GM18858 (cell line): ENCODE results near the gene NHS.

ENCODE experiments used
- ATAC-seq: cut with Tn5 transposase; IDR thresholded peaks from one replicate; pipeline ENCODE4 v1.9.1; 2021; ENCODE audit not compliant: unreplicated experiment

Gene NHS

DNA sequence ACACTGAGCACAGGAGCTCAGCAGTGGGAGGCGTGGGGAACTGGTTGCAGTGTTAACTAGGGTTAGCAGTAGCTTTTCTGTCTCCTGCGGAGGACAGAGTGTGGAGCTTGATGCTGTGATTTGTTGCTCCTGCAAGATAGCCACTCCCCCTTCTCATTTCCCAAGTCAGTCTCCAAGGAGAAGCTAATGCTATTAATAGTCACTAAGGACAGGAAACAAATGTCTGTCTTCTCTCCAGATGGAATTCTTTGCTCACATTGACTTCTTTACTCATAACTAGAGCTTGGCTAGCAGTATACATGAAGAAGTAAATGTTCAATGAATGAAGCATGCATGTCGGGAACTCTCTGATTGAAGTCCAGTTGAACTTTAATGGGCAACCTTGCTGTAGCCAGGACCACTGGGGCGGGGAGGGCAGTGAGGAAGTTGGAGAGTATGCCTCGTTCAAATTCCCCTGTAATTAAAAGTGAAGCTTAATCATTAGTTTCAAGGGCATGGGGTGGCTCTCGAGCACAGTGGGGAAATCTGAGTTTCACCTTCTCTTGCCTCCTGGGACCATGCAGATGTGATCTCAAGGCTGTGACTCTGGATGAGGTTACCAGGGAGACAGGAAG is 205.6 kb downstream of the NHS start:
- no peak for ATAC-seq

DNA sequence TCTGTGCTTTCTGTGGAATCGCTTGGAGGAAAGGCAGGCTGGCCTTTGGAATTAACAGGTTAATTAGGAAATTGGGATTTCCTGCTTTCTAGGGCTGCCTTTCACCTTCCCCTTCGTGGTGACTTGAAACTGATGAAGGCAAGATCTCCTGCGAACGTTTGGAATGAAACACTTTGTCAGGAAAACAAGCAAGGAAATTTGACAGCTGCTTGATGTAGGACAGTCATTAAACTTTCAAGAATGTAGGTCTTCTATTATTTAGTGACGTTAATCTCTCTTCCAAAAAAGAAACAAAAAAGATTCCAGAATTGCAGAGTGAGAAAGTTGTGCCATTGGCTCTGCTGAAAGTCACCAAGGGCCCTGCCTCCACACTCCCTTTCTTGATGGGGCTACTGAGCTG is 206.6 kb downstream of the NHS start:
- no peak for ATAC-seq

DNA sequence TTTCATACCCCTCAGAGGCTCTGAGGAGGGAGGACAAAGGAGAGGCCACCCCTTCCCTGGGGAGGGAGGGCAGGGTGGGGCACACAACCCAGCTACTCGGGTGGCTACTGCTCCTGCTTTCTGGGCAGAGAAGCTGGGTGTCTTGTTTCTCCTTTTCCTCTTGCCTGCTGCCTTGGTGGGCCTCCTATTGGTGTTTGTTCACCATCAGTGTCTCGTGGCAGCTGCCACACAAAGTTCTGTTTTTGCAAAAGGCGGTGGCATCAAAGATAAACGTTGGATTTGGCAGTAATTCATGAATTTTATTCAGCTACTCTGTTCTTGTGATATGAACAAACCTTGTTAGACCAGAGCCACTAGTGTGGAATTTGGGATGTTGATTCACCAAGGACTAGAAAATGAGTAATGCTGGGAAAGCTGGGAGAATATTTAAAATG is 209.3 kb downstream of the NHS start:
- ATAC-seq, result no peak

DNA sequence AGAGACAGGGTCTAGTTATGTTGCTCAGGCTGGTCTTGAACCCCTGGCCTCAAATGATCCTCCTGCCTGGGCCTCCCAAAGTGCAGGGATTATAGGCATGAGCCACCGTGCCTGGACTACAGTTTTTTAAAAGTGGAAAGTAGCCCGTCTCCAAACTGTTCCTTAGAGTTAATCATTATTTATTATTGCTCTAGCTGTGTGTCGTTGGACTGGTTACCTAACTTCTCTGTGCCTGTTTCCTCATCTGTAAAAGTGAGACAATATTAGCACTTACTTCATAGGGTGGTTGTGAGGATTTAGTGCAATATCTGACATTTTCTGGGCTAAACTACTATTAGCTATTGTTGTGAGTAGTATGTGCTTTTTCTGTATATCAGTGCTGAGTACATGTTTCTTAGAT is 210.0 kb downstream of the NHS start:
- no peak for ATAC-seq

DNA sequence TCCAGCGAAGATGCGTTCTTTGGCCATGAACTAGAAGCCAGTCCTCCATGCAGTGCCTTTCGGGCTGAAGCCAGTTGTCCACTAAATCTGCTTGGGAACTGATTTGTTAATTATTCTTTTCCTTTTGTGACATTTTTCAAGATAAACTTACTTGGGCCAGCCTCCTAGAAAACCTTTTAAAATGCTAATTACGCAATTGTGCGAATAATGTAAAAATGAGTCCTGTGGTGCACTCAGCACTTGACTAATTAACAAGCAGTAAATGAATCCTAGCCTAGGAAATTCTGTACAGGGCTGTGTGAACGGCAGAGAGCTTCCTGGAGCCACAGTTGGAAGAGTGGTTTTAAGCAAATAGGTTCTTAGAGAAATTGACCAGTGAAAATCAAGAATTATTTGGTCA is 212.4 kb downstream of the NHS start:
- ATAC-seq, result no peak

DNA sequence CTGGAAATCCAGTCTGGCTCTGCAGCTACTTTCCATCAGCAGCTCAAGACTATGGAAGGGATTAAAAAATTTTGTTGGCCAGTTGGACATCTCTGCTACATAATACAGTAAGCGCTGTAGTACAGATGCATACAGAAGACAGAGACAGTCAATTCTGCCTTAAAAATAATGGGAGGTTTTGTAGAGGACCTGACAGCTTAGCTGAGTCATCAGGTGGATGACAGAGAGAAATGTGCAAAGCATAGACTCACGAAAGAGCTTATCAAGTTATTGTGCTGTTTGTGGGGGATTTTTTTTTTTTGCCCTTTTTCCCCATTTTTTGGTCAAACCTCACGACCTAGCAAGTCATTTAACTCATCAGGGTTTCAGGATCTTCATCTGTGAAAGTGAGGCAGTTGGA is 213.3 kb downstream of the NHS start:
- no peak for ATAC-seq

DNA sequence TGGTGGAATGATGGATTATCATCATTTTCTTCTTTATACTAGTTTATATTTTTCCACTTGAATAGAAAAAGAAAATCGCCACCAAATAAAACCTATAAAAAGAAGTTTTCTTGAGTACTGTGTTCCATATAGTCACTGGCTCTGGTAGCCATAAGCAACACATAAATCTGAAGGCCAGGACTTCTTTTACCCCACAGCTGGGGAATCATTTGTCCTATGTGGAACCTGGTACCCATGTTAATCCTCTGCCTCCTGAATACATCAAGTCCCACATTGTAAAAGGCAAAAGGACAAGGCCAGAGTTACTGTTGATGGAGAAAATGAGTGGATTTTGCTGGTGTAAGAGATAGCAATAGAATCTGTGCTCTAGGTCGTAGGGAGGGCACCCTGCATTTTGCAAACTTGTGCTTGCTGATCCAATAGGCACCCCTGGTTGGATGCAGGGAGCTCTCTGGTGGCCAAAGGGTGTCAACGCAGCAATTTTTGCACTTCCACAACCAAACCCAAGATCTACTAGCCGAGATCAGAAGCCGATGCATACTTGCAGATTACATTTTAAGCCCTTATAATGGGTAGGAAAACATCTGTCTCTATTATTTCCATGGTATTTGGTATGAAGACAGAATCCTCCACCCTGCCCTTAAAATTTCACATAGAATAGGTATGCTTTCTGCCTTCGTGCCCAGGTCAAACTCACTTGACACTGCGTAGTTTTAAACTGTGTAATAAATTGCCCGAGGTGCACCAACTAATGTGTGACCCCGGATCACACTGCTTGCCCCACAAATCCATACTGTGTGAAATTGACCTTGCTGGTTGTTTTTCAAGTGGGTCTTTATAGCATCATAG is 216.1 kb downstream of the NHS start:
- ATAC-seq, result peak; percentile 62

DNA sequence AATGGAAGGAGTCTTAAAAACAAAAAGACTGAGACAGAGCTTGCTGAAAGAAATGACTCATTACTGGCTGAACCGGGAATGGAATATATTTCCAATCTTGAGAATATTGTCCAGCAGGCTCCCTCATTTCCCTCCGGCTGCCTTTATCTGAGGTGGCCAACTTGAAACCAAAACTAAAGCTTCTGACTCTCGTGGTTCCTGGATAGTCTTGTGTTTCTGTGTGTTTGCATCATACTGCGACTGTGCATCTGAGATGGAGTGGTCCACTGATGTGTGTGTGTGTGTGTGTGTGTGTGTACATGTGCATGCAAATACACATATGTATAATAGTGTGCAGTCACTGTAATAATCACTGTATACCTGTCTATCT is 216.7 kb downstream of the NHS start:
- ATAC-seq, result peak; percentile 39

DNA sequence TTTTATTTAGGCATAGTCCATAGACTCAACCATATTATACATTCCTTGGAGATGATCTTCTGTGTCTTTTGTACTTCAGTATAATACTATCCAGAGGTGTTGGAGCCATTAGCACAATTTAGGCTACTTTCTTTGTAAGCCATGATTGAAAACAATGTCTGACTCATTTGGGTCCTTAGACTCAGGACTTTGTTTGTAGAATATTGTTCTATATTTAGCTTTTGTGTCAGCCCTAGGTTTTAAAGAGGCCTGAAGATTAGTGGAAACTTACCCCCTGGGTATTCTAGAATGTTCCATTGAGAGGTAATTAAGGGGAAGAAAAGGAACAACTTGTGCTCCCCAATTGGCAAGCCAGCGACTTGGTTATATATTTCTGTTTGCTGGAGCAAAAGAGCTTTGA is 217.1 kb downstream of the NHS start:
- ATAC-seq, result no peak

DNA sequence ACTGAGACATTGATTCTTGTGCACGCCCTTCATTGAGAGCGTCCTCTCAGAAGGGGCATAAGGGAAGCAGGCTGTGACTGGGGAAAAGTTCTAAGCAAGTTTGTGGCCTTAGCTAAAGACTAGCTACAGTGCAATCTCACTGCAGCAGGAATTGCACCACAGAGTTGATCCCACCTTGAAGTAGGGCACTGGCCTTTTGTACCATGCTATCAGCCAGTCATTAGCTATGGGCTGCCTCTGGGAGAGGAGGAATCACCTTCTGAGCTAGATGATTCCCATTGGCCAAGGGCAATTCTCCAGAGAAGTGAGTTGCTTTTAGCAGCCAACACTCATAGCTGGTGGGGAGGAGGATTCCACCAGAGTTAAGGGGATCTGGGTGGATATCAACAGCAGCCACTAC is 219.7 kb downstream of the NHS start:
- ATAC-seq, result no peak

DNA sequence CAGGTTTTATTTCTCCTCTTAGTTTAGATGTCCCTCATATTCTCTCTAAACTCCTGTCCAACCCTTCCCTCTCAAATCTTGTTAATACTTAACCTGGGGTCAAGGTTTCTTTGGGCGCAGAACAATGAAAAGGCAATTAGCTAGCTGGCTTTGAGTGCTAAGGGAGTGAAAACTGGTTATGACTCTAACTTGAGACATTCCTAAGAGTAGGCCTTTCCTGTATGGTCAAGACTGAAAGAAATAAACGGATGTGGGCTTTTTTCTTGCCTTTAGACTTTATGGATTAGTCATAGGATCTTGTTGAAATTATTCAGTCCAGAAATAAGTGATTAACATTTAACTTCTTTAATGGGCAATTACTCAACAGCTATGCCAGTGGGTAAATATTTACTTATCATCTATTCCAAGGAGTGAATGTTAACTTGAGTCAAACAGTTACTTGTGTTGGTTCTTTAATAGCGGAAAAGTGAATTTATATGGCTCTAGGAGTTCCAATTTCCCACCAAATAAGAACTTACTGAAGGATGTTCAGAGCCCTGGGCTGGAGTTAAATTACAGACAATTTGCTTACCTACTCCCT is 220.5 kb downstream of the NHS start:
- peak; percentile 40 for ATAC-seq

DNA sequence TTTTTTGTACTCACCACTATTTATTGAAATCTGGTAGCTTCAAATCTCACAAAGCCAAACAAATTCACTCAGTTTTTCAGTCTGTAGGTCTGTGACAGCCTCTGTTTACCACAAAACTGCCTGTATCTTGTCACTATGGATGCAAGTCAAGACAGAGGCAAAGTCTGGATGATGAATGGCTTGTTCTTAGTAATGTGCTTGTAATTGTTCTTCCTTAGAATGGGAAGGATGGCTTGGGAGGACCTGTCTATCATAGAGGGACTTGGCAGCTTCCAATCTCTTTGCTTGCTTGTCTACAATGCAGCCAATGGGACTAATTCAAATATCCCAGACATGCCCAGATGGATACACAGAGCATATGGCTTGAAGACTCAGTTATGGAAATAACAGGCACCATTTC is 221.1 kb downstream of the NHS start:
- ATAC-seq, result no peak

DNA sequence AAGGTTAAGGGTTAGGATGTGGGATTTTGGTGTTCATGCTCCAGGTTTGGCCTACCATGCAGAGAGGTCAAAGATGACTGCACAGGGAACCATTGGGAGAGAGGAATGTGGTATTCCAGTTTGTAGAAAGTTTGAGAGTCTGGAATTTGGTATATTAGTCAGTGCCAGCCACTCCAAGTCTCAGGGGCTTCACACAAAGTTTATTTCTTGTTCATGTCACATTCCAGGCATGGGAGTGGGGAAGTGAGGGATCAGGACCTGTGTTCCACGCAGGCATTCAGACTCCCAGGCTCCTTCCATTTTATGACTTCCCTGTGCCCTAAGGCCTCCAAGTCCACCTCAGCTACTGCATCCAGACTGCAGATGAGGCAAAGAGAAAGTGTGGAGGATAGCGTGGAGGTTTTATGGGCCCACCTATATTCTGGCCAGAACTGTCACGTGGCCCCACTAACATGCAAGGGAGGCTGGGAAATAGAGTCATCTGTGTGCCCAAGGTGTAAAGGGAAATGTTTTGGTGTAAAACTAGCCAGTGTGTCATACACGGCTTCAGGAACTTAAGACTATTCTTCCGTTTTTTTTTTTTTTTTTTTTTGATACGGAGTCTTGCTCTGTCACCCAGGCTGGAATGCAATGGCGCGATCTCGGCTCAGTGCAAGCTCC is 221.7 kb downstream of the NHS start:
- ATAC-seq, result no peak

DNA sequence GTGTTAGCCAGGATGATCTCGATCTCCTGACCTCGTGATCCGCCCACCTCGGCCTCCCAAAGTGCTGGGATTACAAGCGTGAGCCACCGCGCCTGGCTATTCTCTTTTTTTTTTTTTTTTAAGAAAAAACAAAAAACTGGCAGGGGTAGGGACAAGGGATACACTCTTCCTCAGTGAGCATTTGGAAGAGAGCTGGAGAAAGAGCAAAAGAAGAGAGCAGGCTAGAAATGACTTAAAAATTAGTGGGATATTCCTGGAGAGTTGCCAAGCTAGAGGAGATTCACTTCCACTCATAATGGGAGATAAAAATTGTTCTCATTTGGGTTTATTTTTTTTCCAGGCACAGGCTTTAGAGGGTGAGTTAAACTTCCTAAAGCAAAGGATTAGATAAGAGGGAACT is 222.3 kb downstream of the NHS start:
- ATAC-seq, result no peak

DNA sequence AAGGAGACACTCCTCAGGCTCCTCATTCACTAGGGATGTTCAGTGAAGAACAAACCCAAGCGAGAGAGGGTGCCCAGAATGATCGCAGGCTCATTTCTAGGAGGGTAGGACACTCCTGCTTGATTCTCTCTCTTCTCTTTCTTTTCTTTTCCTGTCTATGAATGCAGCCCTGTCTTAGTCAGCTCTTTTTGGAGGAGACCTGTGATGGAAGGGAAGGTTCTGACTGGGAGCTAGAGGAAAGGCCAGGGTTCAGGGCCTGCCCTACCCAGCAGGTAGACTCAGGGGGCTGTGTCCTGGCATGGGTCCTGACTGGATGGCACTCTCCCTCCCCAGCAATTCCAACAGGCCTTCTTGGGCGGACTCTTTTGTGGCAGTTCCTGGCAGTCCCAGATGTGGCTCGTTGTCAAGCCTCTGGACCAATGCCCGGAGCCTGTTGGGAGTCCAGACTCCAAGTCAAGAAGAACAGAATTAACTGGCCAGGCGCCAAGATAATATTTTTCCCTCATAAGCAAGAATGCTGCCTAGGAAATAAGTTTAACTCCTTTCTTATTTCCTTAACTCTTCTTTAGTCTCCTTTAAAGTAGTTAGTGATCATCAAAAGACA is 222.9 kb downstream of the NHS start:
- ATAC-seq, result no peak

DNA sequence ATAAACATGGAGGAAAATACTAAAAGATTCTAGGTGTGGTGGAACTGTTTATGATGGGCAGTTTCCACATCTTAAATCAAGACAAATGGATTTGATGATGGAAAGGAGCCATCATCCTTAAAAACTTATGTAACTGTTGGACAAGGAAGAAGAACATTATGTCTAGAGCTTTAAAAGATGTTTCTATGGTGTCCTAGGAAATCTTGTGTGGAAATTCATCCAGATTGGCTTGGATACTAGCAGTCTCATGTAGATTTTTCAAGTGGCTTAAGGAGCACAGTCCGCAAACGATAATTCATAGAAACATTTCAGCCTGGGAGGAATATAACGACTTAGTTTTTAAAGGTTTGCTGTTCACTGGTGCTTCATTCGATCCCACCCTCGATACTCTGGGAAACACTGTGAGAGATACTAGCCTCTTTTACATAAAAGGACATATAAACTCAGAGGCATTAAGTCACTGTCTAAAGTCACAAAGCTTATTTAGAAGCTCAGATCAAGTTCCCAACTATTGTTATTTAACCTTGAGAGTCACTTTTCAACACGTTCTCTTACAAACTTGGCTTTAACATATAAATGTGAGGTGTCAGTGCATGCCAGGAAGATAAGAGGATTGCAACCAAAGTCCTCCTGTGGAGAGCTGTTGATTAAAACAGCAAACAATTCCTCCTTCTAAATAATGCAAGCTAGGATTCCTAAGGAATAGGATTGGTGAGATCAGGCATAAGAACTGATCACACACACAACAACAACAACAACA is 226.6 kb downstream of the NHS start:
- ATAC-seq, result no peak

DNA sequence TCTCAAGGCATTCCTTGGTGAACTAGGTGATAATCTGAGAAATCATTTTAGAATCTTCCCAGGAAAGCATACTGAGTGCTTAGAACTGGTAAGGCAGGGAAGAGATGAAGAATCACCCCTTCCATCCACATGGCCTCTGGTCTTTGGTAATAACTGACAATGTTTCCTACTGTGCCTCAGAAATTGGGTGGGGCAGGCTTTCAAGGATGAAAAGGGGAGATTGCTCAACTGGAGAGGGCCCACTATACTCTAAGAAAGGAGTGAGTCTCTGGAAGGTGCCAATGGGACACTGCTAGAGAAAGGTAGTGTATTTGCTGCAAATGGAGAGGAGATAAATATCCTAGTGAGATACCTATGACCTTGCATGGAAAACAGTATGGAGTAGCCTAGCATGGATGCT is 227.2 kb downstream of the NHS start:
- ATAC-seq, result no peak

DNA sequence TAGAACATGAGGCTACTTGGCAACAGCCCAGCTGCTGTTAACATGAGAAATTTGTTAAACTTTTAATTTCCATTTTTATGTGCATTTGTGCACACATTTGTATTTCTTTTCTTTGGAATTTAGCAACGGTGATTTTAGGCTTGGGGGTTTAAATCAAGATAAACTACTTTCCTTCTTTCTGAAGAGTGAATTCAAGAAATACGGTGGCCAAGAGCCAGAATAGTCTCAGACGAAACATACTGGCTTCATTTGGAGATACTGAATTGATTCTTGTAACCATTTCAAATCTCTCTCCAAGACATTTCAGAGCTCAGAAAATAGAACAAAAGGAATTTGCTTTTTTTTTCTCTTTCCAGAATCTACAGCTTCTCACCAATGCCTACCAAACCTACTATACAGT is 228.2 kb downstream of the NHS start:
- ATAC-seq, result no peak

DNA sequence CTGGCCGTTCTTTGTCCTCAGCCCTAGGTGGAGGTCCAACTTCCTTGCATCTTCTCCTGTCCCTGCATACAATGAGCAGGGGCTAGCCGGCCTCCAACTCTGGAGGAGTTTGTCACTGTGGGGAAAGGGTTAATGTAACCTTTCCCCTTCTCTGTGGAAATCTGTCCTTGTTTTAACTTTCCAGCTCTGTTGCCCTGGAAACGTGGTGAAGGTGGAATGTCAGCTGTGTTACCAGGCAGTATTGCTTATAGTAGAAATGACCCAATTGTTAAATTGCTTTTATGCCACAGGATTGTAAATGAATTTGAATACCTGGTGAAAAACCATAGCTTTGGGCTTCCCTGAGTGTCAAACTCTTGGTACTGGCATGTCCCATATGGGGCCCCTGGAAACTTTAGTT is 230.7 kb downstream of the NHS start:
- no peak for ATAC-seq

DNA sequence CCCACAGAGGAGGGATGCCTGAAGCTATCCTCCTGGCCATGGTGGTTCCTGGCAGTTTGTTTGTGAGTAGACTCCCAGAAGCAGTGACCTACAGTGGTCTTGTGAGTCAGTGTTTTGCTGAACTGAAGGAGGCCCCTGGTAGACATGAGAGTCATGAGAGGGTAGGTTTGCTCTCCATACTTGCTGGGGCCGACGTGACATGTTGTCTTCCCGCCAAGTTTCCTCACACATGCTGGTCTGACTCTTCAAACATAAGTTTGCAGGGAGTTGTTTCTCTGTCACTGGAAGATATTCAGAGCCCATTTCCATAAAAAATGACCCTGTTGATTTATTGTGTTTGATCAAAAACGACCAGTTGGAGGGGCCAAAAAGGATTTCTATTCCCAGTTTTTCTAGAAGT is 231.2 kb downstream of the NHS start:
- ATAC-seq, result no peak

DNA sequence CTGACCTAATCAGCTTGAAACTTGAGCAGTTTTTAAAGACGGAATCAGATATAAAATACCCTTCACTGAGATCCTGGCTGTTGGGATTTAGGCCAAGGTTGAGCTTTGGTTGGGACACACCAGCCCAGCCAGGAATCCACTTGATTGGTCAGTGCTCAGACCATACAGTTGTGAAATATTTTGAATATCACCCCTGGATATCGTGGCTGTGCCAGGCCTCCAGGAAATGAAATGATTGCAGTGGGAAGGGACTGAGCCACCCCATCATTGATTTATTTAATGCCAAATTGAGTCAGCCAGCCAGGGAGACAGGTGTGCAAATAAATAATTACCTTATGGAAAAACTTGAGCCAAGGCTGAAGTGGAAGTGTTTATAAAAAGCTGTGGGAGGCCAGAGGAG is 233.9 kb downstream of the NHS start:
- no peak for ATAC-seq
